CD4-positive, alpha-beta T cell treated with Interleukin-6 at 100 ng/mL for 8 hours (primary cell): Measurements from ENCODE around the gene EMC1.
"Not testable (repeated sequence)": the region's sequence is repeated elsewhere in the genome, so short reads cannot be mapped to it uniquely, and the experiment has no call there.

Experiments used
- DNase-seq: peaks from one replicate; pipeline ENCODE4 v3.0.0-alpha.2; 2020; ENCODE audit warnings: mixed read lengths, low spot score

EMC1 gene

DNA sequence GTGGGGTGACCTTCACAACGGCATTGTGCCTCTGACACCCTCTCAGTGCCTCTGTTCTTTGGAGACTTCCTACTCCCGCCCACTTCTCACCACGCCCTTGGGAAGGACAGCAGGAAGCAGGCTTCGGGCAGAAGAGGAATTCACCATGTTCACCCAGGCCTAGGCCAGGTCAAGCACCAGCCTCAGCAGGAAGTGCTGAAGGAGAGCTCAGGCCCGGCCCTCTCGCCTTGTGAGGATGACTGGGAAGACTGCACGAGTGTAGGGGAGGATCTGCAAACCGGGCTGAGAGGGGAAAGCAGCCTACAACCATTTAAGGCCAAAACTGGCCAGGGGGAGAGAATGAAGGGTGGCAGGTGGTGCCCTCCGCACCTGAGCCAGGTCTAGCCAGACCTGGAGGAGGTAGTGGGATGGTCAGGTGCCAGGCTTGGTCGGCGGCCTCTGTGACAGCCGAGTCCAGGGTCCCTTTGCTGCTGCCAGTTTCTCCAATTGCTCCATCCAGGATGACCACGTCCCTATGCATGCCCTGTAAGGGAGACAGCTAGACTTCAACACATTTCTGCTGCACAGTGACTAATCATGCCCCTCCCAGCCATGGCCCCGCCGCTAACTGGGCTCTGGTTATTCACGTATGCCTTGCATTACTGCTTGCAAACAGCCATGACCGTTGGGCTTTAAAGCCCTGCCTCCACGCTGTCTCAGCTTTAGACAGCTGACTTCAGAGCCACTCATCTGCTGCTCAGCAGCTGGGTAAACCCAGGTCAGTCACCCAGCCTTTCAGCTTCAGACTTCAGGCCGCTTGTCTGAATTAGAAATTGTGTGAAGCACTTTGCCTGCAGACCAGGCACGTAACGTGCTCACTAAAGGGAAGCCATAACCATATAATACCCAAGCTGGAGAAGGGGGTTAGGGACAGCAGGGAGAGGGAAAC is 9.2 kb upstream of the EMC1 start:
- no peak for DNase-seq

DNA sequence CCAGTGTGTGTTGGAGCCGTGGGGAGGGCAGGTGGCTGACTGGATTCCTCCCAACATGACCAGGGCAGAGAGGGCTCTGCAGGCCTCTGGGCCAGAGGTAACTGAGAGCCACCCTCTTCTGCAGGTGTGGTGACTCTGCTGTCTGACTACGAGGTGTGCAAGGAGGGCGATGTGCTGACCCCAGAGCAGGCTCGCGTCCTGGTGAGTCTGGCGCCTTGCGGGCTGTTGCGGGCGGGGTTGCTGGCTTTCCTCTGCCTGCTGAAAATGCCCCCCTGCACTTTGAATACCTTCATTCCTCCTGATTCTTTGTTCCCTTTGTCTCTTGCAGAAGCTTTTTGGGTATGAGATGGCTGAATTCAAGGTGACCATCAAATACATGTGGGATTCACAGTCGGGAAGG is 7.0 kb upstream of the EMC1 start:
- no peak for DNase-seq

DNA sequence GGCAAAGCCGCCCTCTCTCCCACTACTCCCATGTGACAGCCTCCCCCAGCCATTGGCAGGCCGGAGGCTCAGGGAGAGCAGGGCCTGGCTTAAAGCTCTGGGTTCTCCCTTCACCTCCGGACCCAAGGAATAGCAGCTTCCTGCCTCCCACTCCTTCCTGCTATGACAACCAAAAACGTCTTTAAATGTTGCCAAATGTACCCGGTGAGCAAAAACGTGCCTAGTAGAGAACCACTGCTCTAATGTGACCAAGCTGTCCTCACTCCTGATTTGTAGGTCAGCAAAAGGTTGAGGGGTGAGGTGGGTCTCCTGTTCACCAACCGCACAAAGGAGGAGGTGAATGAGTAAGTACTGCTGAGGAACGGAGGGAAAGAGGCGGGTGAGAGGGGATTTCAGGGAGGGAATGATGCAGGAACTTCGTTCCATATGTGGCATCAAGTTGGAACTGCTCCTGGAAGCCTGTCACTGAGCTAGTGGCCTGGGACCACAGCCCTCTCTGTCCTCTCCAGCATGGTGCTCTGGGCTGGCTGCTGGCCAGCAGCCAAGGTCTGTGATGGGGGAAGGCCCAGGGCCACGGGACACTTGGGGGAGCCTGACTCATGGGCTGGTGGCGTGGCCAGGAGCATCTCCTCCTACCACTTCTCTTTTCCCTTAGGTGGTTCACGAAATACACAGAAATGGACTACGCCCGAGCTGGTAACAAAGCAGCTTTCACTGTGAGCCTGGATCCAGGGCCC is 6.0 kb upstream of the EMC1 start:
- no peak for DNase-seq

DNA sequence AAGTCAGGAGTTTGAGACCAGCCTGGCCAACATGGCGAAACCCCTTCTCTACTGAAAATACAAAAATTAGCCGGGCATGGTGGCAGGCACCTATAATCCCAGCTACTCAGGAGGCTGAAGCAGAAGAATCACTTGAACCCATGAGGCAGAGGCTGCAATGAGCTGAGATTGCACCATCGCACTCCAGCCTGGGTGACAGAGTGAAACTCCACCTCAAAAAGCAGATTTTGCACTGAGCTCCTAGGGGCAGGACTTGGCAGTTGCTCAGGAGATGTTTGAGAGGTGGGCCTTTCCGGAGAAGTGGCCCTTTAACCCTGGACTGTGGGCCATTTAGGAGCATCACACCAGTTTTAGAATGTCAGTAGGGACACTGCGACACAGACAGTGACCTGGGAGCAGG is 5.0 kb upstream of the EMC1 start:
- not testable (repeated sequence) for DNase-seq

DNA sequence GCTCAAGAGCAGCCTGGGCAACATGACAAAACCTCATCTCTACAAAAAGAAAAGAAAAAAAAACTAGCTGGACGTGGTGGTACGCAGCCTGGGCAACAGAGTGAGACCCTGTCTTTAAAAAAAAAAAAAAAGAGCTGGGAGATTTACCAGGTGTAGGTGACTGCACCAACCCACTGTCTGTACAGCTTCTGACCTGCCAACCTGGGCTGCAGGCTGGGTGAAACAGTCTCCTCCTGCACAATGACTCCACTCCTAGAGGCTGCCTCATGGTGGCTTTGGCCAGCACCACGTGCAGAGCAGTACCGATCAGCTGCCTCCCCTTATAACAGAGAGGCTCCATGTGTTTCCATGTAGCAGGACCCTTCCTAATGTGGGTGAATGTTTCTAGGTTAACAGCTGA is 4.0 kb upstream of the EMC1 start:
- no peak for DNase-seq

DNA sequence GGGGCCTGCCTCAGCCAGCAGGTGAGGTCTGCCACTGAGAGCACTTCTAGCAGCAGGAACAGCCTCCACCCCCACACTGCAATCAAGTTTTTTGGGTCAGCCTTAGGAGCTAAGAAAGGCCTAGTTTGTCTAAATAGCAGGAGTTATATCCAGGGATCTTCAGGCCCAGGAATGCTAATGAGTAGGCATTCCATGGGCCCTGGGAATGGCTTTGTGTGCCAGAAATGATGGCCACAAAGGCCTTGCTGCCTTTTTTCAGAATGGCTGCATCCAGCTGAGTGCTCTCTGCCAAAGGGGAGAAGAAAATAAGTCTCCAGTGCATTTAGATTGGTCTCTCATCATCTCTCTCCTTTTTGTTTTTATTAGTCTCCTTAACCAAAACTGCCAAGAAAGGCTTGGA is 3.1 kb upstream of the EMC1 start:
- no peak for DNase-seq

DNA sequence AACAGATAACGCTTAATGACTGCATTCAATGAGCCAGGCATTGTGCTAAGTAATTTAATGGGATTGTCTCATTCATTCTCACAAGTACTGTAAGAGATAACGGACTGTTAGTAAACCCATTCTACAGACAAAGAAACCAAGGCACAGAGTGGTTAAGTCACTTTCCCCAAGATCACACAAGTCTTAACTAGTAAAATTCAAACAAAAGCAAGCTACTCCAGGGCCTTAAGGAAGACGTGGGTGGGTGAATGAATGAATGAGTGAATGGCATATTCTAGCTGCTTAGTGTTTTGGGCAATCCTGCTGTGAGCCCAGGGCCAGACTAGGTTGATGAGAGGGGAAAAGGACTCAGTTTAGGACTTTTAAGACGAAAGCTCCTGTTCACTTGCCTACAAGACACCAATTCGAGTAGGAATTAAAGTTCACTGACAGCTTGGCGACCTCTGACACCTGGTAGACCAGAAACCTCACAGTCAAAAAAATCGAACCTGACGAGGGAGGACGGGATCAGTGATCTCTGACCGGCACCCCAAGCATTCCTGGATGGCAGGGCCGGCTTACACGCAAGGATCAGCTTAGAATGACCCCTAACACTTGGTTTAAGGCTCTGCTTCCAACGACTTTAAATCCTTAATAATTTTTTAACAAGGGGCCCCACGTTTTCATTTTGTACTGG is 557 bp downstream of the EMC1 start:
- no peak for DNase-seq

DNA sequence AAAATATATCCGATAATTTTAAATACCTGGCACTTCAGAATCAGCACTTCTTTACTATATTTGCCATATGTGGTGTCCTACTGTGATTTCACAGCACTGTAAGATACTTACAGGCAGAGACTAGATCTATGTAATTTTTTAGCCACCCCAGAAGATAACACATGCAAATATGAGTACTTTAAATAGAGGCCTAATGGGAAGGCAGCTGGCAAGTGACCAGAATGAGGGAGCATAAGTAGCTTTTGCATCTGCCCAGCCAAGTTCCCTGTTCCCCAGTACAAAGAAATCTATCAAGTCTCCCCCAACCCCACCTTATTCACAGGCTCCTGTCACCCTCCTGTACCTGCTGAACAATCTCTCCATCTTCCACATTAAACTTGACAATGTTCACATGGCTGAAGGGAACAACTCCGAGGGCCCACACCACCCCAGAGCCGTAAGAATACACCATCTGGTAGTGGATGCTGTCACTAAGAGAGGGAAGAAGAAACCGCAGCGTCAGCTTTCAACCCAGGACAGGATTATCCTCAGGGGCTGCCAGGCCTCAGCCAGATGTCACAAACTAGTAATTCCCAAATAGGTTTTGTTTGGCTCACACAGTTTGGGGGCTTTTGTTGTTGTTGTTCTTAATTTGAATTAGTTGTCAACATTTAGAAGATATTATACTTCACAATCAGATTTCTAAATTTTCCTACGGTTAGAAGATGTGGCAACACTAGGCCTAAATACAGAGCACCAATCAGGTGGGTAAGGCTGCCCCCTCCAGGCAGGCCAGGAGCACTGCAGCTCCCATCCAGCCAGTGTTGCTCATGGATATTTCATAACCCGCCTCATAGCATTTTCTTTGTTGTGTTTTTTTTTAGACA is 10.4 kb downstream of the EMC1 start:
- DNase-seq: peak; percentile 58

DNA sequence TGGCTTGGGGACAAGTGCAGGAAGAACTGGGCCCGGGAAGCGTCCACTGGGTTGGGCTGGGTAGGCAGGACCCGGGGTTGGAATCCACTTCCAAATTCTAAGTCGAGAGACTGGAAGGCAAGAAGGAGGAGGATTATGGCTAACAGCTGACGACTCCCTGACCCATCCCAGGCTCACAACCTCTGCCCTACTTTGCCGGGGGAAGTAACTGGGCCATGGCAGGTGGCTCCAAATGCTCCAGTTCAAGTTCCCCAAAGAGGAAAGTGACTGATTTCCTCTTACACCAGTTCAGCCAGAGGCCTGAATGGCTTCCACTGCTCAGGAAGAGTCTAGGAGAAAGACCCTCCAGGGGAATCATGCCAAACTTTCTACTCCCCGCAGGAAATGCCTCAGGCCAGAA is 11.4 kb downstream of the EMC1 start:
- no peak for DNase-seq

DNA sequence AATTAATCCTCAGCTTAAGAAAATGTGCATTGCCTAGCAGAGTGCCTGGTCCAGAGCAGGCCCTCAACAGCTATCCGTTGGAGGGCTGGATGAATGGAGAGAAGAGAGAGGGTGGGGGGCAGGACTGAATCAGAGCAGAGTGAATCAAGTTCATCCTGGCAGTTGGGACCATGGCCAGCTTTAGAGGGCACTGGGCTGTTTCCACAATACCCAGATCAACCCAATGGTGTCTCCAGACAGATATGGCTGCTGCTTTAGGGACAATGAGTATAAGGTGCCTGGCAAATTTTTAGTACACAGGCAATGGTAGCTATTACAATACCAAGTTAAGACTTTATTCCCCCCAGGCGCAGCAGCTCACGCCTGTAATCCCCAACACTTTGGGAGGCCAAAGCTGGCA is 17.1 kb downstream of the EMC1 start:
- no peak for DNase-seq

DNA sequence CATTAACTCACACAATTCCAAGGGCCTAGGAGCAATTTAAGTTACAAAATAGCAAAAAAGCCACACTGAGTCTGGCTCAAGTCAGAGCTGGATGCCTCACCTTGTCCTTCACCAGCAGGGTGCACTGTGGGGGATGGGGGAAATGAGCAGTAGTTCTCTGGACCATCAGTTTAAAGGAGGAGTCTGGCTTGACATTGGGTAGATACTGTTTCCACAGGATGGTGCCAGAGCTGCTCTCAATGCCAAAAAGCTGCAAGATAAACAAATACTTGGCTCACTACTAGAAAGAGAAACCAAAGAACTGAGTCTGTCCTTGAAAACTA is 18.8 kb downstream of the EMC1 start:
- no peak for DNase-seq

DNA sequence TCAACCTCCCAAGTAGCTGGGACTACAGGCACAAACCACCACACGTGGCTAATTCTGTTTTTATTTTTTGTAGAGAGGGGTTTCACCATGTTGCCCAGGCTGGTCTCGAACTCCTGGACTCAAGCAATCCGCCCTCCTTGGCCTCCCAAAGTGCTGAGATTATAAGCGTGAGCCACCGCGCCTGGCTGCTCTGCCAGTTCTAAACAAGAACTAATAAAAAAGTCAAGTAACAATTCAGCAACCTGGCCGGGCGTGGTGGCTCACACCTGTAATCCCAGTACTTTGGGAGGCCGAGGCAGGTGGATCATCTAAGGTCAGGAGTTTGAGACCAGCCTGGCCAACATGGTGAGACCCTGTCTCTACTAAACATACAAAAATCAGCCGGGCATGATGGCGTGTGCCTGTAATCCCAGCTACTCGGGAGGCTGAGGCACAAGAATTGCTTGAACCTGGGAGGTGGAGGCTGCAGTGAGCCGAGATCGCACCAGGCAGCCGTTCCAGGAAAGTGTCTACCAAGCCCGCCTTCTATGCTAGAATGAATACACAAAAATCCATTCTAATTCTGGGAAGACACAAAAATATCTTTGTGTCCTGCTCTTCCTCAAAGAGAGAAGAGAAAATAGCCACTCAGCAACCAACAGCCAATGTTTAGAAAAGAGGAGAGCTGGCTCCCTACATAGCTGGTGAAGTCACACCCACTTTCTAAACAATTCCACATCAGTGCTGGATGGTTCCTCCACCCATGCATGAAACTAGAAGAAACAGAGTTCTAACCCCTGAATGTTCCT is 19.4 kb downstream of the EMC1 start:
- DNase-seq: not testable (repeated sequence)

DNA sequence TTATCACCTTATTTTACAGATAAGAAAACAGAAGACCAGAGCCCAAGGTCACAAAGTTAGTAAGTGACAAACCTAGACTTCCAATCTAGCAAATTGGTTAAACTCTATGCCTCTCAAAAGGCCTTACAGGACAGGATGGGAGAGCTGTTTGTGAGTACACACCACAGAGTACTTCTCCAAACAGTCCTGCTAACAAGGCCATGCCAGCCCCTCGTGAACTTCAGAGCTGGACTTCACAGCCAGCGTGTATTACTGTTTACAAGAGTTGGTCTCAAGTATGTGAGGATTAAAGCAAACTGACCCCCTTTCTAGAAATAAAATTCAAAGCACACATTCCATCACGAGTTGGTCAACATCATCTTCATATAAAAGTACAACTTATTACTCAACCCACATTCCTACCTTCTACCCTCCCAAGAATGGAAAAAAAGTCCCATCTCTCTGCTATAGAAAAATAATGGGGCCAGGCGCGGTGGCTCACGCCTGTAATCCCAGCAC is 21.4 kb downstream of the EMC1 start:
- no peak for DNase-seq

DNA sequence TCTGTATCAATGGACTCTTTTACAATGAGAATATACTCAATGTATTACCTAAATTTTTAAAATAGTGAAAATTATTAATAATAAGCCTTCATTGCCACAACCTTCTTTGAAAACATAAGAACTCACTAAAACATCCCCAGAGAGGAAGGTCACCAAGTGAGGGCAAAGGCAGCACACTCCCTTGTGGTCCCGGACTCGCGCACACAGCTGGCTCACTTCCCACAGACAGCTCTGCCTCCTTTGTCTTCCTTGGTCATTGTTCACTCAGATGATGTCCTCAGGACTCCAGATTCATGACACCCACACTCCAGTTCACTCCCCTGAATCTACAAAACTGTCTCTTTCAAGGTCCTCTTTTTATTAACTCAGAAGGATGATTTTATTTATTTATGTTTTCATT is 22.1 kb downstream of the EMC1 start:
- DNase-seq: no peak

DNA sequence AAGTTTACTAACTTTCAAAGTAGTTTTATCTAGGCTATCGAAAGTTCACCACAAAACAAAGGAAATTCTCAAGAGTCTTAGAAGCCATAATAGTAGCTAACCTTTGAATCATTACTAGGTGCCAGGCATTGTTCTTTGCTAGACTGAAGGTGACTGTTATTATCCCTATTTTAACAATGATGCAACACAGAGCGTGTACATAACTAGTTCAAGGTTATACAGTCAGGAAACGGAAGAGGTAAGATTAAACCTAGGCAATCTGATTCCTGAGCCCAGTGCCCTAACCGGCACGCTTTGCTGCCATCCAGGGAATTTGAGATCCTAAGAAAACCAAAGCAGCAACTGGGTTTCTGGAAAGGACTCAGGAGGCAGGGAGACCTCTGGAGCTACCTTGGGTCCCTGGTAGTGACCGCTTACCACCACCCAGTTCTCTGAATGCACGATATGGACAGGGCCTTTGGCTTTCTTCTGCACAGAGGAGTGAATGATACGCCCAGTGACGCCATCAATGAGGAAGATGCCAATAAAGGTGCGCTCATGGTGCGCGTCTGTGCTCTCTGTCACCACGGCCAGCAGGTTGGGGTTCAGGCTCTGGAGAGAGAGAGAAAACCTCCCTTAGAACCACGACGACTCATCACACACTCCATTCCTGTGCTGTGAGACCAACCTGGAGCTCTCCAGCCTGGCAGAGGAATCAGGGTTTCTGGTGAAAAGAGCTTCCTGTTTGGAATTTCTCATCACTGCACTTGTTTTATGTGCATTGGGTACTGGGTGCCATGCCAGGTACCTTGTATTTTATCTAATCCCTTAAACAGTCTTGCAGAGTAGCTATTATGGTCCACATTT is 28.1 kb downstream of the EMC1 start:
- no peak for DNase-seq

DNA sequence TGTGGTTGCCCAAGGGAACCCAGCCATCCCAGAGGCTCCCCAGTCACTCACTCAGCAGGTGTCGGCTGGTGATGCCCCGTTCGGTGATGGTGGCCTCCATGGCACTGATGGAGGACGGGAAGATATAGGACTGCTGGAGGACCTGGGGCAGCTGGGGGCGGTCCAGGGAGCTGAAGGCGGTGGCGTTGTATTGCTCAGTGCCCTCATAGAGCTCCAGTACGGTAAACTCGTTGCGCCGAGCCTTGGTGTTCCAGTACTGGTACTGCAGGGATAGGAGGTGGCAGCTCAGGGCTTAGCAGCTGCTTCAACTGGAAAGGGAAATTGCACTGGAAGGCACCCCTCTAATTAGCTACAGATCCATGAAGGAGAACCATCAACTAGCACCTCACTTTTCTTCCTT is 28.8 kb downstream of the EMC1 start:
- DNase-seq: no peak

DNA sequence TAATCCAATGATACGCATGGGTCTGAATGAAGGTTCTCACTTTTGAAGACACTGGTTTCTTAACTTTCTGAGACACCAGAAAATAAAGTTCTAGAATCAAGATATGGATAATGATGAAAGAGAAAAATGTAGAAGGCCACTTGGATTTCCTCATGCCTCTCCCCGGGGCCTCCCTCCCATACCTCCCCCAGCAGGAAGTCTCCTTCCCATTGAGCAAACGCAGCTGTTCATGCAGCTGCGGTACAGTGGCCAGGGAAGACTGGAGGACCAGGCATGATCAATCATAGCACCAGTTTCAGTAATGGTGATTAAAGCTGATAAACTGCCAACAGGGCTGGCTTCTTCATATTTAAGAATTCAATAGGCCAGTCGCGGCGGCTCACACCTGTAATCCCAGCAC is 30.3 kb downstream of the EMC1 start:
- no peak for DNase-seq

DNA sequence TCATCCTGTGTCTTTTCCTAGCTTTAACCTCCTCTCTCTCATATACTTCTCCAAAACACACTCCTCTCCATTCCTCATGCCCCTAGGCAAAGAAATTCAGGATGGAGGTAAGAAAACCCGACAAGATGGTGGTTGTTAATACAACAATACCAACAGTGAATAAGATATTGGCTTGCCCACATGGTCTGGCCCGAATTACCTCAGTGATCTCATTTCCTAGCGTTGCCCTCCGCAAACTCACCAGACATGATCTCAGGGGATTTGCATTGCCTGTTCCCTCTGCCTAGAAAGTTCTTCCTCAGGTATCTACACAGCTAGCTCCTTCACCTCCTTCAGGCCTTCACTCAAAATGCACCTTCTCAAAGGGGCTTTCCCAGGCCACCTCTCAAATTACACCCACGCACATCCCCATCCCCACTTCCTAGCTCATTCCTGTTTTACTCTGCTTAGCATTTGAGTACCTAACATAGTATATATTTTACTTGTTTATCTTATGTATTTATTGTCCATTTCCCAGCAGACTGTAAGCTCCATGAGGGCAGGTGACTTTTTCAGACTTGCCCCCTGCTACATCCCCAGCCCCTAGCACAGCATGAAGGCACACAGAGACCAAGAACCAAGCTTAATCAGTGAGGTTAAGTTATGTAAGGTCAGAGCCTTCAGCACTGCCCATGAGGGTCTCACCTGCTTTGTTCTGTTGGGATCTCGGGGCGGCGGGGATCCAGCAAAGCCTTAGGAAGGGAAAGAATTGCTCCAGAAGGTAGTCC is 31.1 kb downstream of the EMC1 start:
- no peak for DNase-seq

DNA sequence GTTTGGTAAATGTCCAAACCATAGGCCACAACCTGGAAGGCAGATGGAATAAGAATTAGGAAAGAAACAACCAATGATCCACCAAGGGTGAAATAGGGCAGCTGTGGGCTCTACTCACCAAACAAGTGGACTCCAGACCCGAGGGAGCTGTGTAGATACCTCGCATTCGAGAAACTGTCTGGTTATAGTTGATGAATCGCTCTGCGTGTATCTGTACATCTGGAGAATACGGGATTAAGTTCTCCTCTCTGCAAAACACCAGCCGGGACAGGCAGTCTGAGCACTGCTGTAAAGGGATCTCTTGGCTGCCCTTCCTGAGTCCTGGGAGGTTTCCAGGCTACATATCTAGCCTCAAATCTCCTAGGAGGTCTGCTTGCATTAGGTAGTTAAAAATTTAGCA is 31.9 kb downstream of the EMC1 start:
- DNase-seq: no peak
